H1 (cell line): ENCODE measurements around the gene APOBEC3H.

Source experiments
- CTCF ChIP-seq, 3 experiments: IDR thresholded peaks; 1 replicate in 2 of 3; 2 replicates in 1 of 3; pipeline versions ENCODE4 v1.5.1 to v1.6.1; 2011; ENCODE audit warnings: low read length in 3 of 3, mild to moderate bottlenecking in 3 of 3, inconsistent platforms in 2 of 3, low read depth in 1 of 3, moderate library complexity in 1 of 3; ENCODE audit not compliant: insufficient read depth in 1 of 3; ENCODE audit errors: control extremely low read depth in 1 of 3
- RFX5 ChIP-seq: IDR thresholded peaks from 2 replicates; pipeline ENCODE4 v1.6.1; 2011; ENCODE audit warnings: low read depth, low read length, improper control_type of control experiment, borderline replicate concordance
- SRF ChIP-seq: IDR thresholded peaks from 2 replicates; pipeline ENCODE4 v1.6.1; 2011; ENCODE audit warnings: mild to moderate bottlenecking, low read depth, low read length, moderate library complexity

DNA sequence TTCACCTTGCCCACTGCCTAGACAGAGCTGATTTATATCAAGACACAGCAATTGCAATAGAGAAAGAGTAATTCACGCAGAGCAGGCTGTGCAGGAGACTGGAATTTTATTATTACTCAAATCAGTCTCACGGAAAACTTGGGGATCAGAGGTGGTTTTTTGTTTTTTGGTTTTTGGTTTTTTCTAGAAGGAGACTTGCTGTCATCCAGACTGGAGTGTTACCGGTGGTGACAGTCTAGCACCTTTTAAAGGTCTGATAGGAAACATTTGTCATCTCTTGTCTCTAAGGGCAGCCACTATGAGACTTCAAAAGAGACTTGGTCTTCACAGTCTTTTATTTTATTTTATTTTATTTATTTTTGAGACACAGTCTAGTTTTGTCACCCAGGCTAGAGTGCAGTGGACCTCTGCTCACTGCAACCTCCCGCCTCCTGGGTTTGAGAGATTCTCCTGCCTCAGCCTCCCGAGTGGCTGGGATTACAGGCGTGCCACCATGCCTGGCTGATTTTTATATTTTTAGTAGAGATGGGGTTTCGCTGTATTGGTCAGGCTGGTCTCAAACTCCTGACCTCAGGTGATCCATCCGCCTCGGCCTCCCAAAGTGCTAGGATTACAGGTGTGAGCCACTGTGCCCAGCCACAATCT lies 19.1 kb downstream of the APOBEC3H start:
- TF ChIP-seq SRF (no peak), CTCF (IDR thresholded peaks at IDR 0.05; ENCODE audit: control extremely low read depth in 1 of 3, insufficient read depth in 1 of 3, low read depth in 1 of 3, low read length in 3 of 3) (no peak), RFX5 (no peak)
